ENCODE results near the gene IRF2BPL.

Gene IRF2BPL

DNA sequence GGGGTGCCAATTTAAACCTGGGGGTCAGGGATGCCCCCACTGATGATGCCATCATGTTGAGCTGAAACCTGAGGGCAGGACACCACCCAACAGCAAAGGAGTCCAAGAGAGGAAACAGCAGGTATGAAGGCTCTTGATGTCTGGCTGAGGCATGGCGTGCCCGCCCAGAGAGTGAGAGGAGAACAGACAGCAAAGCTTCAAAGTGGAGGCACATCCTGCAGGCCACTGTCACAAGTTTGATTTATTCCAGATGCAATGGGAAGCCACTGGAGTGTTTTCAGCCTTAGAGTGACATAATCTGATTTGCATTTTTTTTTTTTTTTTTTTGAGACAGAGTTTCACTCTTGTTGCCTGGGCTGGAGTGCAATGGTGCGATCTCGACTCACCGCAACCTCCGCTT is 34.8 kb downstream of the IRF2BPL start:
- no peak for TF ChIP-seq CTCF (IDR thresholded peaks at IDR 0.05; ENCODE audit: low read depth, low read length, missing control alignments)

DNA sequence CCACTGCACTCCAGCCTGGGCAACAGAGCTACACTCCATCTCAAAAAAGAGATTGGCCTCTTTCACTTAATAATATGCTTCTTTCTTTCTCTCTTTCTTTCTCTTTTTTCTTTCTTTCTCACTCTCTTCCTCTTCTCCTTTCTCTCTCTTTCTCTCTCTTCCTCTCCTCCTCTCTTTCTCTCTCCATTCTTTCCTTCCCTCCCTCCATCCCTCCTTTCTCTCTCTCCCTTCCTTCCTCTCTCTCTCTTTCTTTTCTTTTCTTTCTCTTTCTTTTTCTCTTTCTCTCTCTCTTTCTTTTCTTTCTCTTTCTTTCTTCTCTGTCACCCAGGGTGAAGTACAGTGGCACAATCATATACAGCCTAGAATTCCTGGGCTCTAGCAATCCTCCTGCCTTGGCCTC is 38.4 kb downstream of the IRF2BPL start:
- H3K4me3 ChIP-seq (ENCODE audit: low read depth, low read length) = no peak overlapping the region
- in situ Hi-C loops (cut with HindIII; ENCODE audit: low sequenced_read_pairs) = no loop called here
- no peak for TF ChIP-seq CTCF (IDR thresholded peaks at IDR 0.05; ENCODE audit: low read depth, low read length, missing control alignments)
- no peak for DNase-seq (ENCODE audit: low read depth)

More for the DNA sequence above, 34.8 kb downstream of the IRF2BPL start:
- H3K4me3 ChIP-seq (ENCODE audit: low read depth, low read length) = no peak overlapping the region
- in situ Hi-C loops (cut with HindIII; ENCODE audit: low sequenced_read_pairs) = no loop called here
- DNase-seq (ENCODE audit: low read depth) = no peak

DNA sequence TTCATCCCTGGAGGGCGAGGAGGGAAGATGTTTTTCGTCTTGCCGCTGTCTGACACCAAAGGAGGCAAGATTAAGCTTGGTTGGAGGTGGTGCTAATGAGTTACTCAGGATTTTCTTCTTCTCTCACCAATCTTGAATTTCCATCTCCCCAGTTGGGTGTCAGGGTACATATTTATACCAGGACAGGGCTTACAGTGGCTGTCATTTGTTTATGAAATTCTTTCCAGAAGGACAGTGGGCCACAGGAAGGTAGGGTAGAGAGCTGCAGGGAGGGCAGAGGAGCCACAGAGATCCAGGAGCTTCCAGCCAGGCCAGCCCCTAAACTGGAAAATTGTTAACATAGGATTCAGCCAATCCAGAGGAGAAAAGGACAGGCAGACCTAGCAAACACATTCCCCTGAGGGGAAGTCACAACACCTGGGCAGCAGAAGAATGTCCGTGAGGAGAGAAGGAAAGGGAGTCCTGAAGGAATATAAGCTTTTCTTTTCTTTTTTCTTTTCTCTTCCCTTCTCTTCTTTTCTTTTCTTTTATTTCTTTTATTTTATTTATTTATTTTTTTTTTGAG is 40.5 kb downstream of the IRF2BPL start:
- TF ChIP-seq CTCF (IDR thresholded peaks at IDR 0.05; ENCODE audit: low read depth, low read length, missing control alignments) = no peak
- H3K4me3 ChIP-seq (ENCODE audit: low read depth, low read length) = no peak overlapping the region
- in situ Hi-C loops (cut with HindIII; ENCODE audit: low sequenced_read_pairs) = no loop called here
- no peak for DNase-seq (ENCODE audit: low read depth)

GRCh38 chr14:76986231-76986565 is 42.3 kb downstream of the IRF2BPL start:
- in situ Hi-C loops (cut with HindIII; ENCODE audit: low sequenced_read_pairs) = no loop called here
- TF ChIP-seq CTCF (IDR thresholded peaks at IDR 0.05; ENCODE audit: low read depth, low read length, missing control alignments) = no peak
- no peak for DNase-seq (ENCODE audit: low read depth)
- no peak overlapping the region for H3K4me3 ChIP-seq (ENCODE audit: low read depth, low read length)

DNA sequence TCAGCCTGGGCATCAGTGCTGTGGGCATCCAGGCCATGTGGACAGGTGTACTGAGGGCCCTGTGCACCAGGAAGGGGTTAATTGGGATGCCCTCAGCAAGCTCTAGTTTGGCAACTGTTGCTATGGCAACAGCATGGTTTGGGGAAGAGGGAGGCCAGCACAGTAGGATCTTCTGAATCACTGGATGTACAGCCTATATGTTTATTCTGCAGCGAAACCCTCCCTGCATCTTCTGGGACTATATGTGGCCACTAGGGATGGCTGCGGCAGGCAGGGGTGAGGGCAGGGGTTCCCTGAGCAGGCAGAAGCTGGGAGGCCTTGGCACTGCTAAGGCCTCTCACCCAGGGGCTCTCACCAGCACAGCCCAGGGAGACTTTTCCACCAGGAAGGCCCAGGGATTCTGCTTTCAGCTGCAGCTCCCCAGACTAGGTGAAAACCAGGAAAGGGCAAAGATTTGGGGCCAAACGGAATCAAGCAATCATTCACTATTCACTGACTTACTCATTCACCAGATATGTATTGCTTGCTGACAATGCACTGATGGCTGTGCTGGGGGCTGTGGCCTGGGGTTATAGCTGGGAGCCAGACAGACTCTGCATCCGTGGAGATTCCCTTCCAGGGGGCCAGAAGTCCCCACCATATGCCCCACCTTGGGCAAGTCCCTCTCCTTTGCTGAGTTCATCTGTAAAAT is 42.8 kb downstream of the IRF2BPL start:
- no peak for DNase-seq (ENCODE audit: low read depth)
- in situ Hi-C loops (cut with HindIII; ENCODE audit: low sequenced_read_pairs) = no loop called here
- H3K4me3 ChIP-seq (ENCODE audit: low read depth, low read length) = no peak overlapping the region

GRCh38 chr14:76984787-76985375 is 43.6 kb downstream of the IRF2BPL start:
- DNase-seq (ENCODE audit: low read depth) = no peak
- TF ChIP-seq CTCF (IDR thresholded peaks at IDR 0.05; ENCODE audit: low read depth, low read length, missing control alignments) = no peak
- H3K4me3 ChIP-seq (ENCODE audit: low read depth, low read length) = no peak overlapping the region
- in situ Hi-C loops (cut with HindIII; ENCODE audit: low sequenced_read_pairs) = no loop called here

More for the DNA sequence above, 42.8 kb downstream of the IRF2BPL start:
- TF ChIP-seq CTCF (IDR thresholded peaks at IDR 0.05; ENCODE audit: low read depth, low read length, missing control alignments) = no peak

Measured in astrocyte of the cerebellum (primary cell).